HepG2 (cell line): ENCODE results near the gene CIAO2B. TPM values are rescaled to one million over a fixed set of nuclear protein-coding genes. Genes with fewer than 3 reads are reported as not detected.

Experiments used
- CERS6 ChIP-seq: sonication (generic); formaldehyde crosslinking; IDR thresholded peaks from 2 replicates; pipeline ENCODE4 v1.5.0; 2020; ENCODE audit warnings: missing genetic modification reagents
- DR1 ChIP-seq: sonication (generic); formaldehyde crosslinking; IDR thresholded peaks from 2 replicates; pipeline ENCODE4 v1.8.0; 2021; ENCODE audit warnings: mild to moderate bottlenecking, missing genetic modification reagents, inconsistent platforms
- GMEB1 ChIP-seq: sonication (generic); formaldehyde crosslinking; IDR thresholded peaks from 2 replicates; pipeline ENCODE4 v1.5.1; 2020; ENCODE audit warnings: missing genetic modification reagents, mild to moderate bottlenecking, borderline replicate concordance
- ISL2 ChIP-seq: sonication (generic); formaldehyde crosslinking; IDR thresholded peaks from 2 replicates; pipeline ENCODE4 v1.5.0; 2020; ENCODE audit warnings: missing genetic modification reagents
- NPAS2 ChIP-seq: sonication (generic); formaldehyde crosslinking; IDR thresholded peaks from 2 replicates; pipeline ENCODE4 v1.8.0; 2022; ENCODE audit warnings: mild to moderate bottlenecking, missing genetic modification reagents, borderline replicate concordance
- PHF21A ChIP-seq: sonication (generic); formaldehyde crosslinking; IDR thresholded peaks from 2 replicates; pipeline ENCODE4 v1.5.0; 2020; ENCODE audit warnings: mild to moderate bottlenecking, missing genetic modification reagents
- SIN3A ChIP-seq: IDR thresholded peaks from 2 replicates; pipeline ENCODE4 v1.6.1; 2011; ENCODE audit warnings: low read depth, mild to moderate bottlenecking, control low read depth, low read length, borderline replicate concordance
- SKI ChIP-seq: fragments of 450-650 bp; IDR thresholded peaks from one replicate; pipeline ENCODE4 v1.6.1; 2018; ENCODE audit warnings: mild to moderate bottlenecking; ENCODE audit not compliant: partially characterized antibody
- TEAD2 ChIP-seq: sonication (generic); formaldehyde crosslinking; IDR thresholded peaks from 2 replicates; pipeline ENCODE4 v1.9.0; 2021; ENCODE audit warnings: missing genetic modification reagents
- TFDP1 ChIP-seq: IDR thresholded peaks from 2 replicates; pipeline ENCODE4 v1.6.1; 2016; ENCODE audit warnings: missing compliant biosample characterization, missing genetic modification reagents, borderline replicate concordance
- TOE1 ChIP-seq: sonication (generic); formaldehyde crosslinking; IDR thresholded peaks from 2 replicates; pipeline ENCODE4 v1.4.0; 2020; ENCODE audit warnings: mild to moderate bottlenecking, missing genetic modification reagents
- U2AF2 ChIP-seq: fragments of 200-400 bp; formaldehyde crosslinking; IDR thresholded peaks from 2 replicates; pipeline ENCODE4 v1.6.1; 2017; ENCODE audit warnings: low read depth, mild to moderate bottlenecking, low read length
- ZBTB8A ChIP-seq: sonication (generic); formaldehyde crosslinking; IDR thresholded peaks from 2 replicates; pipeline ENCODE4 v1.4.0; 2020; ENCODE audit warnings: mild to moderate bottlenecking, low read depth, missing genetic modification reagents, borderline replicate concordance
- ZKSCAN5 ChIP-seq: sonication (generic); formaldehyde crosslinking; IDR thresholded peaks from 2 replicates; pipeline ENCODE4 v1.5.1; 2020; ENCODE audit warnings: mild to moderate bottlenecking, missing genetic modification reagents
- ZNF251 ChIP-seq: sonication (generic); formaldehyde crosslinking; IDR thresholded peaks from 2 replicates; pipeline ENCODE4 v1.9.0; 2021; ENCODE audit warnings: mild to moderate bottlenecking, missing genetic modification reagents
- ZNF343 ChIP-seq: sonication (generic); formaldehyde crosslinking; IDR thresholded peaks from 2 replicates; pipeline ENCODE4 v1.4.0; 2020; ENCODE audit warnings: mild to moderate bottlenecking, missing genetic modification reagents
- ZSCAN31 ChIP-seq: sonication (generic); formaldehyde crosslinking; IDR thresholded peaks from 2 replicates; pipeline ENCODE4 v1.5.0; 2020; ENCODE audit warnings: low read depth, mild to moderate bottlenecking, missing genetic modification reagents
- polyA plus RNA-seq, 8 experiments: library from polyadenylated mRNA; depleted of rRNA in 3 of 8; stranded (reverse) in 7 of 8; unstranded in 1 of 8; fragments of >200 nt; fragmentation: Illumina TruSeq in 4 of 8; extraction: Trizol in 4 of 8; gene quantifications; 2 replicates each; pipeline versions ENCODE4 v1.2.1 to v1.2.3, GENCODE V29; 2011 to 2016; ENCODE audit warnings: low read depth in 4 of 8, missing spikeins in 1 of 8, mixed read lengths in 1 of 8; ENCODE audit not compliant: insufficient read depth in 1 of 8
- total RNA-seq, 5 experiments: library from RNA; depleted of rRNA; stranded (reverse); fragments of >200 nt; fragmentation: Illumina TruSeq; extraction: Trizol; gene quantifications; 2 replicates each; pipeline ENCODE4 v1.2.3, GENCODE V29; 2016; ENCODE audit warnings: low read depth in 1 of 5
- TF ChIP-seq, protein P1 (sequence below): sonication (generic); formaldehyde crosslinking; IDR thresholded peaks from 2 replicates; pipeline ENCODE4 v1.5.0; 2020; ENCODE audit warnings: mild to moderate bottlenecking, missing genetic modification reagents
- TF ChIP-seq, protein P2 (sequence below): sonication (generic); formaldehyde crosslinking; IDR thresholded peaks from 2 replicates; pipeline ENCODE4 v1.5.1; 2020; ENCODE audit warnings: mild to moderate bottlenecking, moderate library complexity, missing genetic modification reagents
- TF ChIP-seq, protein P3 (sequence below): sonication (generic); IDR thresholded peaks from 2 replicates; pipeline ENCODE4 v1.6.1; 2016; ENCODE audit warnings: low read depth, borderline replicate concordance

CIAO2B gene
- total and polyA plus RNA-seq, 2 of the 13 experiments (the other 11 are each of a cell fraction or from before 2014, with no cell fraction given) = 157 to 293 TPM

GRCh38 chr16:66924527-66925321 is 9.5 kb downstream of the CIAO2B start (continued):
- no peak for TF ChIP-seq CERS6 (CRISPR knock-in tag)
- no peak for TF ChIP-seq PHF21A (CRISPR knock-in tag)
- no peak for TF ChIP-seq TOE1 (CRISPR knock-in tag)
- TF ChIP-seq SKI = no peak
- TF ChIP-seq TEAD2 (CRISPR knock-in tag) = no peak
- TF ChIP-seq, protein P1, sequence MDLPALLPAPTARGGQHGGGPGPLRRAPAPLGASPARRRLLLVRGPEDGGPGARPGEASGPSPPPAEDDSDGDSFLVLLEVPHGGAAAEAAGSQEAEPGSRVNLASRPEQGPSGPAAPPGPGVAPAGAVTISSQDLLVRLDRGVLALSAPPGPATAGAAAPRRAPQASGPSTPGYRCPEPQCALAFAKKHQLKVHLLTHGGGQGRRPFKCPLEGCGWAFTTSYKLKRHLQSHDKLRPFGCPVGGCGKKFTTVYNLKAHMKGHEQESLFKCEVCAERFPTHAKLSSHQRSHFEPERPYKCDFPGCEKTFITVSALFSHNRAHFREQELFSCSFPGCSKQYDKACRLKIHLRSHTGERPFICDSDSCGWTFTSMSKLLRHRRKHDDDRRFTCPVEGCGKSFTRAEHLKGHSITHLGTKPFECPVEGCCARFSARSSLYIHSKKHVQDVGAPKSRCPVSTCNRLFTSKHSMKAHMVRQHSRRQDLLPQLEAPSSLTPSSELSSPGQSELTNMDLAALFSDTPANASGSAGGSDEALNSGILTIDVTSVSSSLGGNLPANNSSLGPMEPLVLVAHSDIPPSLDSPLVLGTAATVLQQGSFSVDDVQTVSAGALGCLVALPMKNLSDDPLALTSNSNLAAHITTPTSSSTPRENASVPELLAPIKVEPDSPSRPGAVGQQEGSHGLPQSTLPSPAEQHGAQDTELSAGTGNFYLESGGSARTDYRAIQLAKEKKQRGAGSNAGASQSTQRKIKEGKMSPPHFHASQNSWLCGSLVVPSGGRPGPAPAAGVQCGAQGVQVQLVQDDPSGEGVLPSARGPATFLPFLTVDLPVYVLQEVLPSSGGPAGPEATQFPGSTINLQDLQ = no peak
- TF ChIP-seq SIN3A = no peak
- TF ChIP-seq ZKSCAN5 (CRISPR knock-in tag) = no peak
- no peak for TF ChIP-seq ZBTB8A (CRISPR knock-in tag)
- TF ChIP-seq GMEB1 (CRISPR knock-in tag) = no peak
- no peak for TF ChIP-seq ZSCAN31 (CRISPR knock-in tag)
- TF ChIP-seq ZNF251 (CRISPR knock-in tag) = no peak
- TF ChIP-seq, protein P2, sequence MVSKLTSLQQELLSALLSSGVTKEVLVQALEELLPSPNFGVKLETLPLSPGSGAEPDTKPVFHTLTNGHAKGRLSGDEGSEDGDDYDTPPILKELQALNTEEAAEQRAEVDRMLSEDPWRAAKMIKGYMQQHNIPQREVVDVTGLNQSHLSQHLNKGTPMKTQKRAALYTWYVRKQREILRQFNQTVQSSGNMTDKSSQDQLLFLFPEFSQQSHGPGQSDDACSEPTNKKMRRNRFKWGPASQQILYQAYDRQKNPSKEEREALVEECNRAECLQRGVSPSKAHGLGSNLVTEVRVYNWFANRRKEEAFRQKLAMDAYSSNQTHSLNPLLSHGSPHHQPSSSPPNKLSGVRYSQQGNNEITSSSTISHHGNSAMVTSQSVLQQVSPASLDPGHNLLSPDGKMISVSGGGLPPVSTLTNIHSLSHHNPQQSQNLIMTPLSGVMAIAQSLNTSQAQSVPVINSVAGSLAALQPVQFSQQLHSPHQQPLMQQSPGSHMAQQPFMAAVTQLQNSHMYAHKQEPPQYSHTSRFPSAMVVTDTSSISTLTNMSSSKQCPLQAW (CRISPR knock-in tag) = 0 out of 2 replicates have a peak, but pooled peaks have one; percentile 3
- TF ChIP-seq NPAS2 (CRISPR knock-in tag) = no peak
- no peak for TF ChIP-seq TFDP1 (CRISPR knock-in tag)
- TF ChIP-seq ZNF343 (CRISPR knock-in tag) = no peak
- no peak for TF ChIP-seq DR1 (CRISPR knock-in tag)
- TF ChIP-seq U2AF2 = no peak
- TF ChIP-seq, protein P3, sequence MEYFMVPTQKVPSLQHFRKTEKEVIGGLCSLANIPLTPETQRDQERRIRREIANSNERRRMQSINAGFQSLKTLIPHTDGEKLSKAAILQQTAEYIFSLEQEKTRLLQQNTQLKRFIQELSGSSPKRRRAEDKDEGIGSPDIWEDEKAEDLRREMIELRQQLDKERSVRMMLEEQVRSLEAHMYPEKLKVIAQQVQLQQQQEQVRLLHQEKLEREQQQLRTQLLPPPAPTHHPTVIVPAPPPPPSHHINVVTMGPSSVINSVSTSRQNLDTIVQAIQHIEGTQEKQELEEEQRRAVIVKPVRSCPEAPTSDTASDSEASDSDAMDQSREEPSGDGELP = no peak
- TF ChIP-seq ISL2 (CRISPR knock-in tag) = 0 out of 2 replicates have a peak, but pooled peaks have one; percentile 11
